ENCODE data around the gene ADAD2.
"Not testable (repeated sequence)": the region's sequence is repeated elsewhere in the genome, so short reads cannot be mapped to it uniquely, and the experiment has no call there.

ADAD2 gene

GRCh38 chr16:84197466-84198128 is 6.6 kb downstream of the ADAD2 start:
- TF ChIP-seq, protein P1, sequence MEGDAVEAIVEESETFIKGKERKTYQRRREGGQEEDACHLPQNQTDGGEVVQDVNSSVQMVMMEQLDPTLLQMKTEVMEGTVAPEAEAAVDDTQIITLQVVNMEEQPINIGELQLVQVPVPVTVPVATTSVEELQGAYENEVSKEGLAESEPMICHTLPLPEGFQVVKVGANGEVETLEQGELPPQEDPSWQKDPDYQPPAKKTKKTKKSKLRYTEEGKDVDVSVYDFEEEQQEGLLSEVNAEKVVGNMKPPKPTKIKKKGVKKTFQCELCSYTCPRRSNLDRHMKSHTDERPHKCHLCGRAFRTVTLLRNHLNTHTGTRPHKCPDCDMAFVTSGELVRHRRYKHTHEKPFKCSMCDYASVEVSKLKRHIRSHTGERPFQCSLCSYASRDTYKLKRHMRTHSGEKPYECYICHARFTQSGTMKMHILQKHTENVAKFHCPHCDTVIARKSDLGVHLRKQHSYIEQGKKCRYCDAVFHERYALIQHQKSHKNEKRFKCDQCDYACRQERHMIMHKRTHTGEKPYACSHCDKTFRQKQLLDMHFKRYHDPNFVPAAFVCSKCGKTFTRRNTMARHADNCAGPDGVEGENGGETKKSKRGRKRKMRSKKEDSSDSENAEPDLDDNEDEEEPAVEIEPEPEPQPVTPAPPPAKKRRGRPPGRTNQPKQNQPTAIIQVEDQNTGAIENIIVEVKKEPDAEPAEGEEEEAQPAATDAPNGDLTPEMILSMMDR (IDR thresholded peaks at IDR 0.05) = no peak
- no peak for TF ChIP-seq ZFX (IDR thresholded peaks at IDR 0.05; ENCODE audit: borderline replicate concordance)
- no peak overlapping the region for H3K27ac ChIP-seq

- TF ChIP-seq, protein P1 (IDR thresholded peaks at IDR 0.05) = no peak
- TF ChIP-seq ZFX (IDR thresholded peaks at IDR 0.05; ENCODE audit: borderline replicate concordance) = no peak
- H3K27ac ChIP-seq = no peak overlapping the region
Measured at GRCh38 chr16:84198401-84198800, 7.4 kb downstream of the ADAD2 start.

- H3K27ac ChIP-seq = no peak overlapping the region
- TF ChIP-seq ZFX (IDR thresholded peaks at IDR 0.05; ENCODE audit: borderline replicate concordance) = no peak
- TF ChIP-seq, protein P1 (IDR thresholded peaks at IDR 0.05) = no peak
Measured at GRCh38 chr16:84199097-84199496, 8.1 kb downstream of the ADAD2 start.

DNA sequence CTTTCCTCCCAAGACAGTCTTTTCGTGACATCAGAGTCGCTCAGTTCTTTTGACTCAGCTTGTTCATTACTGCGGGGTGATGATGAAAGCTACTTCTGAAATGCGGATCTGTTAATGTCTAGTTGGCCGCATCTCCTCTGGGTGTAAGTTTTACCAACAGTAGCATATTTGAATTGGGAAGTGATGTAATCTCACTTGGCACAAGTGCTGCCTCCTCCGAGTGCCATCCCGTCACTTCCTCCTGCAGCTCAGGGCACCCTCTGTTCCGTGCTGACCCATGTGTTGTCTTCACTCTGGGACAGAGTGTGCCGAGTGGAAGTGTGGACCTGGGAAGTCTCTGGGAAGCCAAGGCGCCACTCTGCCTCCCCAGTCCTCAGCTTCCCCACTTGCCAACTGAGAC is 8.9 kb downstream of the ADAD2 start:
- no peak overlapping the region for H3K27ac ChIP-seq
- TF ChIP-seq, protein P1 (IDR thresholded peaks at IDR 0.05) = no peak
- no peak for TF ChIP-seq ZFX (IDR thresholded peaks at IDR 0.05; ENCODE audit: borderline replicate concordance)

DNA sequence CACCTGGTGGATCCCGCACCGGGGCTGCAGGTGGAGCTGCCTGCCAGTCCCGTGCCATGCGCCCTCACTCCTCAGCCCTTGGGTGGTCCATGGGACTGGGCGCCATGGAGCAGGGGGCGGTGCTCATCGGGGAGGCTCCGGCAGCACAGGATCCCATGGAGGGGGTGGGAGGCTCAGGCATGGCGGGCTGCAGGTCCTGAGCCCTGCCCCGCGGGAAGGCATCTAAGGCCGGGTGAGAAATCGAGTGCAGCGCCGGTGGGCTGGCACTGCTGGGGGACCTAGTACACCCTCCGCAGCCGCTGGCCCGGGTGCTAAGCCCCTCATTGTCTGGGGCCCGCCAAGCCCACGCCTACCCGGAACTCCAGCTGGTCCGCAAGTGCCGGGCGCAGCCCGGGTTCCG is 13.6 kb downstream of the ADAD2 start:
- H3K27ac ChIP-seq = not testable (repeated sequence)

GRCh38 chr16:84205123-84205522 is 14.2 kb downstream of the ADAD2 start:
- not testable (repeated sequence) for H3K27ac ChIP-seq

GRCh38 chr16:84205976-84206691 is 15.2 kb downstream of the ADAD2 start:
- no peak overlapping the region for H3K27ac ChIP-seq
- no peak for TF ChIP-seq ZFX (IDR thresholded peaks at IDR 0.05; ENCODE audit: borderline replicate concordance)
- TF ChIP-seq, protein P1 (IDR thresholded peaks at IDR 0.05) = no peak

GRCh38 chr16:84207251-84207650 is 16.3 kb downstream of the ADAD2 start:
- H3K27ac ChIP-seq = no peak overlapping the region
- TF ChIP-seq ZFX (IDR thresholded peaks at IDR 0.05; ENCODE audit: borderline replicate concordance) = no peak

DNA sequence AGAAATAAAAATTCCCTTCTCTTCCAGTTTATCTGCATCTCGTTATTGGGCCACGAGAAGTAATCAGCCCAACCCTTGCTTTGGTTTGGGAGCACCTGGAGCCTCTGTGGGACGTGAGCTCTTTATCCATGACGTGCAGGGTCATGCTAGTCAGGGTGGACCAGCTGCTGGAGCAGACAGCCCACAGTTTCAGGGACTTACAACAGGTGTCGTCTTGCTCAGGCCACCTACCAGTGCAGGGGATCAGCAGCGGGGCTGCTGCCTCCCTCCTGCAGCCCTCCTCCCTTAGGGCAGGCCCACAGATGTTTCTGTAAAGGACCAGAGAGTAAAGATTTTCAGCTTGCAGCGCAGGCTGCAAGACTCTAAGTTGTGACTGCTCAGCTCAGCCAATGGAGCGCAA is 16.9 kb downstream of the ADAD2 start:
- no peak overlapping the region for H3K27ac ChIP-seq
- no peak for TF ChIP-seq ZFX (IDR thresholded peaks at IDR 0.05; ENCODE audit: borderline replicate concordance)
- TF ChIP-seq, protein P1 (IDR thresholded peaks at IDR 0.05) = no peak

Measured in 22Rv1 (cell line).